ENCODE measurements around the gene PTGR2.

The PTGR2 gene

DNA sequence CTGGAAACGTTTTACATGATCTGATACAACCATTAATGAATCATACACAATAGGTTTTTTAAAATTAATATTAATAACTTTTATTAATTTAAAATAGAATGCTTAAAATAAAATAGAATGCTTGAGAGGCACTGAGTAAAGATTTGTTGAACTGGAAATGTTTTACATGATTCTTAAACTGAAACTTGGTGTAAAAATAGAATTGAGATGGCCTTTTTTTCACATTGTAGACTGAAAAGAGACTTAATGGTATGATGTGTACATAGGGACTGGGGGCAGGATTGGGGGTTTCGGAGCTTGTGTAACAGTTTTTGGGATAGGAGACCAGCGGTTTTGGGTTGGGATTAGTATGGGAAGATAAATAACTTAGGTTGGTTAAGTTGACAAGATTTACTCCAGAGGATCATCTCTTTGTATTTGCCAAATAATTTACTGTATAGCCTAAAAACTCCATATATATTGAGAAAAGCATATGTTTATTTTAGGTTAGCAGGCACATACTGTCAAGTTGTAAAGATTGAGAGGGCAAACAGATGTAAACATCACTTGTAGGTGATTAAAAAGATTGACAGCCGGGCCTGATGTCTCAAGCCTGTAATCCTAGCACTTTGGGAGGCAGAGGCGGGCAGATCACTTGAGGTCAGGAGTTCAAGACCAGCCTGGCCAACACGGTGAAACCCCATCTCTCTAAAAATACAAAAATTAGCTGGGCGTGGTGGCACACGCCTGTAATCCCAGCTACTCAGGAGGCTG lies 33.0 kb downstream of the PTGR2 start:
- Histone ChIP-seq H3K14ac (ENCODE audit: low read length) (no peak overlapping the region), H3K36me3 (replicated peaks in 1 of 2; ENCODE audit: control insufficient read depth in 2 of 2, insufficient read depth in 2 of 2, low read length in 2 of 2) (peaks cover 0 to 6% of the 10 kb centered on the region in 2 donors), H3K4ac (ENCODE audit: low read length) (no peak overlapping the region), H4K91ac (ENCODE audit: low read depth, low read length, poor library complexity) (no peak overlapping the region), H3K4me3 (ENCODE audit: low read length in 2 of 2) (no peak overlapping the region), H3K18ac (ENCODE audit: low read length) (no peak overlapping the region), H3K23ac (ENCODE audit: low read depth, low read length, poor library complexity) (no peak overlapping the region), H2AK5ac (ENCODE audit: low read depth, low read length) (no peak overlapping the region), H4K8ac (ENCODE audit: low read depth, low read length) (no peak overlapping the region), H2BK12ac (ENCODE audit: low read length) (no peak overlapping the region), H2BK120ac (ENCODE audit: low read depth, low read length) (no peak overlapping the region), H3K79me1 (ENCODE audit: low read depth, low read length) (no peaks in the 10 kb centered on the region), H3K9me3 (replicated peaks in 1 of 2; ENCODE audit: control insufficient read depth in 2 of 2, insufficient read depth in 1 of 2, low read depth in 1 of 2, low read length in 2 of 2) (no peaks in the 10 kb centered on the region), H3K4me2 (ENCODE audit: insufficient read depth, low read length, poor library complexity, severe bottlenecking) (no peak overlapping the region), H2BK15ac (ENCODE audit: low read length) (no peak overlapping the region), H3K27ac (replicated peaks; ENCODE audit: low read length) (no peak overlapping the region), H3K9ac (ENCODE audit: low read depth, low read length, poor library complexity) (no peak overlapping the region), H3K27me3 (ENCODE audit: control insufficient read depth in 3 of 3, insufficient read depth in 3 of 3, low read depth in 1 of 3, low read length in 3 of 3) (no peaks in the 10 kb centered on the region), H3K4me1 (ENCODE audit: control insufficient read depth in 2 of 2, insufficient read depth in 1 of 2, low read depth in 1 of 2, low read length in 2 of 2) (peaks cover 0 to 12% of the 10 kb centered on the region in 2 donors), H2AFZ (ENCODE audit: low read length) (no peak overlapping the region), H2BK5ac (ENCODE audit: low read length) (no peak overlapping the region)
- WGBS, 2 donors (ENCODE audit: extremely low coverage in 2 of 2, insufficient read length in 2 of 2, insufficient replicate concordance in 1 of 2) = no CpG with 5 or more reads among the region's 8 CpGs
- DNase-seq (ENCODE audit: low spot score) = no peak

DNA sequence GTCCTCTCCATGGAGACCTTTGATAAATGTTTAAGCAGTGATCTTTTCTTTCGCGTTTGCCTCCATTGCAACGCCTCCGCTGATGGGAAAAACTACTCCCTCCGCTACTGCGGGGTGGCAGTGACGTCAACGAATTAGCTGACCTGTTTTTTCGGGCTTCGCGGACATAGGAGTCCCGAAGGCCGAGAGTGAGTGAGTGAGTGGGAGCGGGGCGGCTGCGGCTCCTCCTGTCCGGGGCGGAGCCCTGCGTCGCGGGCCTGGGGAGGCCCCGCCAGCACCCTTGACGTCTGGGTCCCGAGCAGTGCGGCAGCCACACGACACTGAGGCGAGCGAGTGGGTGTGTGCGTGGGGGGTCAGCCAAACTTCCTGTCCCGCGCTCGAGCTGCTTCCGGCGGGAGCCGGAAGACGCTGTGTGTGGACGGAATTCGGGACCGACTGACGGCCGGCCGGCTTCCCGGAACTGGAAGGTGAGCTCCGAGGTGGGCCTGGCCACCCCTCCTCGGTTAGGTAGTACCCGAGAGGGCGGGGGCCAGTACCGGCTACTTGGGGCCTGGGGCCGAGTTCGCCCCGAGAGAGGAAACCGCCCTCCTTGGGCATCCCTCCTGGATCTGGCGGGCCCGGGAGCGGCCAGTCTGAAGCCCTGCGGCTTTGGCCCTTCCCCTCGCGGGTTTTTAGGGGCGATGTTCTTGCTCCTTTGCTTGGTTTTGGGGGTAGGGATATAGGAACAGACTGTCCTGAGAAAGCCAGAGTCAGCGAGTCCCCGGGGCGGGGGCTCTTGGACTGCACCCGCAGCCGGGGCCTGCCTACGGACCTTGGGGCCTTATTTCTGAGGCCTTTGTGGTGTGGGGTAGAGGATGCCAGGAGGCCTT lies 35.1 kb downstream of the PTGR2 start, which contains the start of gene ZNF410:
ZNF410 (plus strand) TSS at position 411 of the 869 bp plus-strand sequence. CDS start 5,317 bp downstream, outside the sequence.
- Histone ChIP-seq H2BK15ac (ENCODE audit: low read length) (no peak within 1 kb of the TSS), H3K9ac (ENCODE audit: low read depth, low read length, poor library complexity) (peak within 1 kb of the TSS; percentile 86), H3K23ac (ENCODE audit: low read depth, low read length, poor library complexity) (peak within 1 kb of the TSS; percentile 46), H3K18ac (ENCODE audit: low read length) (peak within 1 kb of the TSS; percentile 91), H3K27ac (replicated peaks; ENCODE audit: low read length) (peak within 1 kb of the TSS; percentile 89), H3K9me3 (replicated peaks in 1 of 2; ENCODE audit: control insufficient read depth in 2 of 2, insufficient read depth in 1 of 2, low read depth in 1 of 2, low read length in 2 of 2) (no peaks in the 10 kb centered on the region), H2BK5ac (ENCODE audit: low read length) (peak within 1 kb of the TSS; percentile 91), H2BK12ac (ENCODE audit: low read length) (no peak within 1 kb of the TSS), H4K8ac (ENCODE audit: low read depth, low read length) (no peak within 1 kb of the TSS), H3K4me1 (ENCODE audit: control insufficient read depth in 2 of 2, insufficient read depth in 1 of 2, low read depth in 1 of 2, low read length in 2 of 2) (peaks cover 0 to 12% of the 10 kb centered on the region in 2 donors), H3K79me1 (ENCODE audit: low read depth, low read length) (no peaks in the 10 kb centered on the region), H3K27me3 (ENCODE audit: control insufficient read depth in 3 of 3, insufficient read depth in 3 of 3, low read depth in 1 of 3, low read length in 3 of 3) (no peaks in the 10 kb centered on the region), H2AFZ (ENCODE audit: low read length) (peak within 1 kb of the TSS; percentile 83), H2AK5ac (ENCODE audit: low read depth, low read length) (peak within 1 kb of the TSS; percentile 80), H3K36me3 (replicated peaks in 1 of 2; ENCODE audit: control insufficient read depth in 2 of 2, insufficient read depth in 2 of 2, low read length in 2 of 2) (peaks cover 0 to 13% of the 10 kb centered on the region in 2 donors), H3K4me2 (ENCODE audit: insufficient read depth, low read length, poor library complexity, severe bottlenecking) (peak within 1 kb of the TSS; percentile 68), H2BK120ac (ENCODE audit: low read depth, low read length) (no peak within 1 kb of the TSS), H3K4ac (ENCODE audit: low read length) (no peak within 1 kb of the TSS), H4K91ac (ENCODE audit: low read depth, low read length, poor library complexity) (no peak within 1 kb of the TSS), H3K14ac (ENCODE audit: low read length) (no peak within 1 kb of the TSS), H3K4me3 (ENCODE audit: low read length in 2 of 2) (peak within 1 kb of the TSS; percentile 69 to 91)
- peak; percentile 81 for DNase-seq (ENCODE audit: low spot score)
- WGBS, 2 donors (ENCODE audit: extremely low coverage in 2 of 2, insufficient read length in 2 of 2, insufficient replicate concordance in 1 of 2) = no CpG with 5 or more reads among the region's 65 CpGs

DNA sequence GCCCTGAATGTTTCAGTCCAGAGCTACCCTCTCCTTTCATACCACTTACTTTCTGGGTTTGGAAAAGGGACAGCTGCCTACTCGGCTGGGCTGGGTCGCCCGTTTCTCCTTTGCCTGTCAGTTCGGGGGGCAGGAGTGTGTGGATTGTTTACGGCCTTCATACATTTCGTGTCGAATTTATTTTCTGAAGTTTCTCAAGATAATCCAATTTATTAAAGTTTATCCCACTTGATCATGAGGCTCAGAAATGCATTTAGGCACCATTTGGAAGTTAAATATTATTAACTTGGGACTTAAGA lies 35.6 kb downstream of the PTGR2 start:
- H3K4ac ChIP-seq (ENCODE audit: low read length) = no peak overlapping the region

More for the DNA sequence above, 35.6 kb downstream of the PTGR2 start:
- Histone ChIP-seq H3K9ac (ENCODE audit: low read depth, low read length, poor library complexity) (peak overlapping the region; percentile 86), H3K36me3 (replicated peaks in 1 of 2; ENCODE audit: control insufficient read depth in 2 of 2, insufficient read depth in 2 of 2, low read length in 2 of 2) (peaks cover 0 to 18% of the 10 kb centered on the region in 2 donors), H3K9me3 (replicated peaks in 1 of 2; ENCODE audit: control insufficient read depth in 2 of 2, insufficient read depth in 1 of 2, low read depth in 1 of 2, low read length in 2 of 2) (no peaks in the 10 kb centered on the region), H3K79me1 (ENCODE audit: low read depth, low read length) (no peaks in the 10 kb centered on the region), H3K27me3 (ENCODE audit: control insufficient read depth in 3 of 3, insufficient read depth in 3 of 3, low read depth in 1 of 3, low read length in 3 of 3) (no peaks in the 10 kb centered on the region), H2BK5ac (ENCODE audit: low read length) (no peak overlapping the region), H2BK12ac (ENCODE audit: low read length) (no peak overlapping the region), H3K27ac (replicated peaks; ENCODE audit: low read length) (no peak overlapping the region), H2AK5ac (ENCODE audit: low read depth, low read length) (no peak overlapping the region), H3K18ac (ENCODE audit: low read length) (no peak overlapping the region), H2AFZ (ENCODE audit: low read length) (peak overlapping the region; percentile 83), H3K4me1 (ENCODE audit: control insufficient read depth in 2 of 2, insufficient read depth in 1 of 2, low read depth in 1 of 2, low read length in 2 of 2) (peaks cover 0 to 12% of the 10 kb centered on the region in 2 donors), H3K23ac (ENCODE audit: low read depth, low read length, poor library complexity) (no peak overlapping the region), H4K91ac (ENCODE audit: low read depth, low read length, poor library complexity) (no peak overlapping the region), H3K4me2 (ENCODE audit: insufficient read depth, low read length, poor library complexity, severe bottlenecking) (peak overlapping the region; percentile 68), H4K8ac (ENCODE audit: low read depth, low read length) (no peak overlapping the region), H3K14ac (ENCODE audit: low read length) (no peak overlapping the region), H2BK15ac (ENCODE audit: low read length) (no peak overlapping the region), H2BK120ac (ENCODE audit: low read depth, low read length) (no peak overlapping the region), H3K4me3 (ENCODE audit: low read length in 2 of 2) (peak overlapping the region; percentile 69 to 91)
- no peak for DNase-seq (ENCODE audit: low spot score)
- no CpG with 5 or more reads among the region's 7 CpGs for WGBS, 2 donors (ENCODE audit: extremely low coverage in 2 of 2, insufficient read length in 2 of 2, insufficient replicate concordance in 1 of 2)

Measured in neuronal stem cell (in vitro differentiated cells).